Measurements from ENCODE around the gene OR2G2. TPM values are rescaled to one million over a fixed set of nuclear protein-coding genes. Genes with fewer than 3 reads are reported as not detected.

Gene OR2G2
- total RNA-seq, 2 donors from 2014 or later = not detected

DNA sequence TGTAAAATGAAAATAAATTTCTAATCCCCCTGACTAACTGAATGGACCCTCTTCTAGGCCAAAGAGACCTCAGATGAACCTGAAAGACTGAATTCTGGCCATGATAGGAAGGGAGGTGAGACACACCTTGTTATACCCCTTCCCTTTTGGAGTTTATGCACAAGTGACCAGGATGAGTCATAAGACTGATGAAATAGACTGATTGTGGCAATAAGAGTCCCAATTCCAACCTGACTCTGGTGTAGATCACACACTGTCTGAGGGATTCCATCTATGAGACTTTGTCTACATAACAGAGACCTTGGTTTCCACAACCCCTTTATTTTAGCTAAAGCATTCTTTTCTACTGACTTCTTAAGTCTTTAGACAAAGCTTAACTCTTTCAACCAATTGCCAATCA lies 13.5 kb upstream of the OR2G2 start:
- Mint-ChIP-seq H3K4me3 (no peak overlapping the region), H3K27ac (no peak overlapping the region), H3K36me3 (ENCODE audit: insufficient read depth in 2 of 2) (peaks cover 2 to 9% of the 10 kb centered on the region in 2 donors), H3K9me3 (peaks cover 10 to 14% of the 10 kb centered on the region in 2 donors), H3K4me1 (ENCODE audit: low read depth) (no peaks in the 10 kb centered on the region), H3K27me3 (ENCODE audit: low read depth) (peaks cover 10% of the 10 kb centered on the region)
- ATAC-seq (replicated peaks in 1 of 2) (no peak), DNase-seq (no peak)

DNA sequence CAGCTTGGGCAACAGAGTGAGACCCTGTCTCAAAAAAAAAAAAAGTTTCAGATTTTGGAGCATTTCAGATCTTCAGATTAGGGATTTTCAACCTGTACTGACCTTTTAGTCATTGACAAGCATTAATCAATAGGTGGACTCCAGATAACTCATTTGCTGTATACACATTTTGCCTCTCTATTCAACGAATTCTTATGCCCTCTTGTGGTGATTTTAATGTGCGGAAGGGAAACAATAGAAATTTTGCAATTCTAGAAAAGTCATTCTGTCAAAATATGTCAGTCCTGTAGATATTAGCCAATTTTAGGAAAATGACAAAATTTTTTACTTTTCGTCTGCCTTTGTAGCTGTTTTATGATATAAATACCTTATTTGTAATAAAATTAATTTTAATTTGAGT lies 11.6 kb upstream of the OR2G2 start:
- DNase-seq (no peak), ATAC-seq (replicated peaks in 1 of 2) (no peak)
- H3K4me1 Mint-ChIP-seq (ENCODE audit: low read depth) = no peaks in the 10 kb centered on the region
- H3K36me3 Mint-ChIP-seq (ENCODE audit: insufficient read depth in 2 of 2) = peaks cover 2% of the 10 kb centered on the region in 2 donors
- peaks cover 9% of the 10 kb centered on the region for H3K27me3 Mint-ChIP-seq (ENCODE audit: low read depth)
- H3K4me3 Mint-ChIP-seq = no peak overlapping the region
- peaks cover 4% of the 10 kb centered on the region in 2 donors for H3K9me3 Mint-ChIP-seq
- no peak overlapping the region for H3K27ac Mint-ChIP-seq

DNA sequence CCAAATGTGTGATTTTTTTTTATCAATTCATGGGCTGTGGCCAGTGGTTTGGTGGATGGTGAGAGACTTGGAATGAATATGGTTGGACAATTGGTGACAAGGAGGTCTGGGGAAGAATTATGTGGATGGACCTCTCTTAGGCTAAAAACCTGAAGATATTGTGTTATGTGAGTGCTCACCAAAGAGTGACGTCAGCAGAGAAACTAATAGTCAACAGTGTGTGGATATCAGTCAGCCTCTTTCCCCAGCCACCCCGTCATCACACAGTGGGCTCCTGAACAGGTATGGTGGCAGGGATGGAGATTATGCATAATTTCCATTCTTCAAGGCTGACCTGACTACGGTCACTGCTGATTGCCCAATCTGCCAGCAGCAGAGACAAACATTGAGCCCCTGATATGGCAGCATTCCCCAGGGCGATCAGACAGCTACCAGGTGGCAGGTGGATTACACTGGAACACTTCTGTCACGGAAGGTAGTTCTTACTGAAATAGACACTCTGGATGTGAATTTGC lies 9.2 kb upstream of the OR2G2 start:
- Mint-ChIP-seq H3K4me1 (ENCODE audit: low read depth) (no peaks in the 10 kb centered on the region), H3K27ac (no peak overlapping the region), H3K36me3 (ENCODE audit: insufficient read depth in 2 of 2) (no peaks in the 10 kb centered on the region), H3K27me3 (ENCODE audit: low read depth) (no peaks in the 10 kb centered on the region), H3K4me3 (no peak overlapping the region), H3K9me3 (no peaks in the 10 kb centered on the region)
- ATAC-seq (replicated peaks in 1 of 2) = no peak
- no peak for DNase-seq

DNA sequence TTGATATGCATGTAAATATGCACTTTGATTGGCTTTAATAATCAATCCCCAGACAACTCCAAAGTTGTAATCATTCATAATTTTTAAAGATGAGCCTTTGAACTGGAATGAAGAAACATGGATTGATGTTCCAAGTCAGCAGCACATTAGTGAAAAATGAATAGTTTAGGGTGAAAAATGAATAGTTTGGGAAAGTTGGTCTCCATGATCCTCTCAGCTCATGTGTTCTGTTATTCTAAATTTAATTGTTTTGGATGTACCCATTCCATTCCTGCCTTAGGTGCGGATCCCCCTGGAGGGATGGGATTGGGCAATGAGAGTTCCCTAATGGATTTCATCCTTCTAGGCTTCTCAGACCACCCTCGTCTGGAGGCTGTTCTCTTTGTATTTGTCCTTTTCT lies 17.1 kb downstream of the OR2G2 start, which contains the start of gene OR2G3:
Gene OR2G3 (plus strand): TSS at position 301 of the 400 bp plus-strand sequence. CDS start 0 bp downstream, at position 301.
- Mint-ChIP-seq H3K4me1 (ENCODE audit: low read depth) (no peaks in the 10 kb centered on the region), H3K4me3 (no peak within 1 kb of the TSS), H3K27ac (no peak within 1 kb of the TSS), H3K9me3 (peaks cover 0 to 2% of the 10 kb centered on the region in 2 donors), H3K27me3 (ENCODE audit: low read depth) (peaks cover 14% of the 10 kb centered on the region), H3K36me3 (ENCODE audit: insufficient read depth in 2 of 2) (no peaks in the 10 kb centered on the region)
- ATAC-seq (replicated peaks in 1 of 2) (no peak), DNase-seq (no peak)

DNA sequence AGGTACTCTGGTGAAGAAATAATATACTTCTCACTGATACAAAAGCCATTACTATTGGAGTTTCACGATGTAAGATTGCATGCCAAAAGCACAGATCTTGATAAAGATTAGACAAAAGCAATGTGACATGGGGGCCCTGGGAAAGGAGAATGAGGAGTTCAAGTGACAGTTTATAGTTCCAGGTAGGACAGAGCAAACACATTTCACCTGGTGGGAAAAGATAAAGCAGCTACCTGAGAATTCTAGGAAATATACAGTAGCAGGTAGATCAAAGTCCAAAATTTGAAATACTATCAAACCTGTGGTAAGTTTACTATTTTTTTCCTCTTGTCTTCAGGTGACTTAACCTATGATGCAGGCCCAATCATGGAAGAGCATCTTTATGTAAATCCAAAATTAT lies 25.2 kb downstream of the OR2G2 start:
- H3K9me3 Mint-ChIP-seq = peaks cover 0 to 2% of the 10 kb centered on the region in 2 donors
- no peaks in the 10 kb centered on the region for H3K4me1 Mint-ChIP-seq (ENCODE audit: low read depth)
- no peak for ATAC-seq (replicated peaks in 1 of 2)
- H3K27me3 Mint-ChIP-seq (ENCODE audit: low read depth) = peaks cover 9% of the 10 kb centered on the region
- DNase-seq = no peak
- H3K27ac Mint-ChIP-seq = no peak overlapping the region
- no peak overlapping the region for H3K4me3 Mint-ChIP-seq
- no peaks in the 10 kb centered on the region for H3K36me3 Mint-ChIP-seq (ENCODE audit: insufficient read depth in 2 of 2)

DNA sequence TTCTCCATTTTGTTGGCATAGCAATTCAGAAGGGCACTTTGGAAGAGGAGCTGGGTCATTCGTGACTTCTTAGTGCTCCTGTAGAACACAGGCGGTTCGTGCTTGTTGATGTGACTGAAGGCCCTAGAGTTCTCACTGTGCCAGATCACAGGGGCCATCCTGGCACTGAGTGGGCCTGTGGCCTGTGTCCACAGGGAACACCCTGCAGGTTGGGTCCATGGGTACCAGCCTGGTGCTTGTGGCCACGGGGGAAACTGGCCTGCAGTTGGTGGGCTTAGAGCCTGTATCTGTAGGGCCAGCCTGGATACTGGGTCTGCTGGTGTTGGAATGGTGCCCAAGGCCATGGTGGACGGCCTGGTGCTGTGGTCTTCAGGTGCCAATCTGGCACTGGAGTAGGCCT lies 26.5 kb downstream of the OR2G2 start:
- peaks cover 1% of the 10 kb centered on the region for H3K27me3 Mint-ChIP-seq (ENCODE audit: low read depth)
- H3K27ac Mint-ChIP-seq = no peak overlapping the region
- no peaks in the 10 kb centered on the region for H3K36me3 Mint-ChIP-seq (ENCODE audit: insufficient read depth in 2 of 2)
- peaks cover 0 to under 1% of the 10 kb centered on the region in 2 donors for H3K9me3 Mint-ChIP-seq
- no peak overlapping the region for H3K4me3 Mint-ChIP-seq
- peak in 1 of 2 donors; percentile 7 for ATAC-seq (replicated peaks in 1 of 2)
- H3K4me1 Mint-ChIP-seq (ENCODE audit: low read depth) = no peaks in the 10 kb centered on the region
- no peak for DNase-seq

DNA sequence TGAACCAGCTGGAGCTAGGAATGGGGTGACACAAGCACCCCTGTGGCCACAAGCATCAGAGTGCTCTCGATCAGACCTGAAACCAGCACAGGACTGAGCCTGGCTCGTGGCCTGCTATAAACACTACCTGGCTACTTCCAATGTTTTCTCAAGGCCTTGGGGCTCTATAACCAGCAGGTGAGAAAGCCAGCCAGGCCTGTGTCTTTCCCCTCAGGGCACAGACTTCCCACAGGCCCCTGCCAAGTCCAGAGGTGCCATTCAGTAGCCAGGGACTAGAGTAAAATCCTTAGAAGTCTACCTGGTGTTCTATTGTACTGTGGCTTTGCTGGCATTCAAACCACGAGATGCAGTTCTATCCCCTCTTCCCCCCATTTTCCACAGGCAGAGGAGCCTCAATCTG lies 39.8 kb downstream of the OR2G2 start:
- H3K9me3 Mint-ChIP-seq = peaks cover 3 to 9% of the 10 kb centered on the region in 2 donors
- H3K4me1 Mint-ChIP-seq (ENCODE audit: low read depth) = no peaks in the 10 kb centered on the region
- H3K4me3 Mint-ChIP-seq = no peak overlapping the region
- peaks cover 0 to 4% of the 10 kb centered on the region in 2 donors for H3K36me3 Mint-ChIP-seq (ENCODE audit: insufficient read depth in 2 of 2)
- no peaks in the 10 kb centered on the region for H3K27me3 Mint-ChIP-seq (ENCODE audit: low read depth)
- DNase-seq (no peak), ATAC-seq (replicated peaks in 1 of 2) (no peak)
- no peak overlapping the region for H3K27ac Mint-ChIP-seq

DNA sequence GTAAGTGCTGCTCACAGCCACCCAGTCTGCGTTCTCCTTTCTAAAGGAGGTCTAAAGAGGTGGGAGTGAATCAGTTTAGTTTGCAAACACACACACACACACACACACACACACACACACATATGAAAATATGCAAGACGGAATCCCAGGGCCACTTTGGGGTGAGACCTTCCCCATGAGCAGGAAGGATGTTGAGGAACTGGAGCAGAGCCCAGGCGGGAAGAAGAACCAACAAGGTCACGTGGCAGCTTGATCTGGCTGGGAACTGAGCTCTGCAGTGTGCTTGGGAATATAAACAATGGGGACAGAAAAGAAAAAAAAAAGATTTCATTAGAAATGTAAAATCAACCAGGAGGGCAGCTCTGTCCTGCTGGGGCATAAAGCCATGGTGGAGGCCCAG lies 49.9 kb downstream of the OR2G2 start:
- no peak for ATAC-seq (replicated peaks in 1 of 2)
- H3K36me3 Mint-ChIP-seq (ENCODE audit: insufficient read depth in 2 of 2) = no peaks in the 10 kb centered on the region

DNA sequence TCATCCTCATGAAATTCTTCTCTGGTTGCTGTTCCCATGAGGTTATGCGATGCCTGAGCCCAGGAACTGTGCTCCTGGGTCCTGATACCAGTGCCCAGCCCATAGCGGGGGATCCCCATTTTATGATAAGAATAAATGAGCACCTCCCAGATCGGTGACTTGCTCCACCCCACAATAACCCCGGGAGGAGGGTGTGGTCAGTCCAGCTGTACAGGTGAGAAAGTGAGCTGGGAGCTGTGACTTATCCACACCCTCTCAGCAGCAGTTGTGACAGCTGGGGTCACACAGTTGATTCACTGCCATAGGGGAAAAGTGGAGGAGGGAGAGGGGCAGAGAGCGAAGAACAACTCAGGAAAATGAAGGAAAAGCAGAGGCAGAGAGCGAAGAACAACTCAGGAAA lies 50.6 kb downstream of the OR2G2 start:
- peaks cover 7% of the 10 kb centered on the region for H3K4me1 Mint-ChIP-seq (ENCODE audit: low read depth)
- H3K4me3 Mint-ChIP-seq = peak overlapping the region; percentile 0 to 67
- no peak overlapping the region for H3K27ac Mint-ChIP-seq
- peaks cover 34% of the 10 kb centered on the region for H3K27me3 Mint-ChIP-seq (ENCODE audit: low read depth)
- H3K36me3 Mint-ChIP-seq (ENCODE audit: insufficient read depth in 2 of 2) = no peaks in the 10 kb centered on the region
- H3K9me3 Mint-ChIP-seq = peaks cover 3 to 7% of the 10 kb centered on the region in 2 donors
- ATAC-seq (replicated peaks in 1 of 2) (no peak), DNase-seq (no peak)

More for the DNA sequence above, 49.9 kb downstream of the OR2G2 start:
- no peak overlapping the region for H3K27ac Mint-ChIP-seq
- peaks cover 34% of the 10 kb centered on the region for H3K27me3 Mint-ChIP-seq (ENCODE audit: low read depth)
- H3K9me3 Mint-ChIP-seq = peaks cover 1 to 7% of the 10 kb centered on the region in 2 donors
- peaks cover 7% of the 10 kb centered on the region for H3K4me1 Mint-ChIP-seq (ENCODE audit: low read depth)
- H3K4me3 Mint-ChIP-seq = no peak overlapping the region
- no peak for DNase-seq

Other genes with a start within 250 kb of the OR2G2 start
- gene NLRP3, start 172.2 kb upstream of the OR2G2 start, total RNA-seq = under 1 TPM; 0.38 to 0.63 TPM
- under 1 TPM in 1 of 2 donors, not detected in 1; 0.07 TPM for gene OR2B11, start 130.3 kb upstream of the OR2G2 start, total RNA-seq
- gene OR2C3, start 51.9 kb upstream of the OR2G2 start, total RNA-seq = not detected
- under 1 TPM; 0.14 to 0.16 TPM for gene GCSAML, start 39.2 kb upstream of the OR2G2 start, total RNA-seq
- gene OR2G3, start 17.2 kb downstream of the OR2G2 start, total RNA-seq = not detected
- gene OR13G1, start 91.4 kb downstream of the OR2G2 start, total RNA-seq = not detected
- not detected for gene OR6F1, start 128.3 kb downstream of the OR2G2 start, total RNA-seq
- not detected for gene OR14K1, start 150.3 kb downstream of the OR2G2 start, total RNA-seq
- gene OR14A2, start 159.8 kb downstream of the OR2G2 start, total RNA-seq = not detected
- gene OR1C1, start 172.2 kb downstream of the OR2G2 start, total RNA-seq = not detected
- not detected for gene OR14A16, start 235.8 kb downstream of the OR2G2 start, total RNA-seq

Measured in activated T-cell treated with anti-CD3 and anti-CD28 coated beads, Interleukin-2, amount 50 U/mL, for 72 hours (primary cell).